ENCODE data around the gene CFLAR.

CFLAR gene

GRCh38 chr2:201194097-201194496, 78.1 kb downstream of the CFLAR start:
- H3K4me3 ChIP-seq (ENCODE audit: low read length): no peak overlapping the region
- no peaks in the 10 kb centered on the region for H3K9me3 ChIP-seq (replicated peaks; ENCODE audit: low read length)
- no peak overlapping the region for H3K9ac ChIP-seq (ENCODE audit: low read depth, low read length)
- no peaks in the 10 kb centered on the region for H3K36me3 ChIP-seq (ENCODE audit: insufficient read depth, low read length)
- H3K4me1 ChIP-seq (ENCODE audit: control insufficient read depth, insufficient read depth, low read length): no peaks in the 10 kb centered on the region
- H3K4me2 ChIP-seq (ENCODE audit: low read length): no peak overlapping the region
- peaks cover 3% of the 10 kb centered on the region for H3K27me3 ChIP-seq (ENCODE audit: control insufficient read depth, insufficient read depth, low read length)

GRCh38 chr2:201195331-201195730, 79.4 kb downstream of the CFLAR start:
- no peaks in the 10 kb centered on the region for H3K4me1 ChIP-seq (ENCODE audit: control insufficient read depth, insufficient read depth, low read length)
- H3K4me3 ChIP-seq (ENCODE audit: low read length): no peak overlapping the region
- H3K36me3 ChIP-seq (ENCODE audit: insufficient read depth, low read length): no peaks in the 10 kb centered on the region
- H3K9me3 ChIP-seq (replicated peaks; ENCODE audit: low read length): no peaks in the 10 kb centered on the region
- H3K27me3 ChIP-seq (ENCODE audit: control insufficient read depth, insufficient read depth, low read length): peaks cover 3% of the 10 kb centered on the region
- H3K9ac ChIP-seq (ENCODE audit: low read depth, low read length): no peak overlapping the region
- H3K4me2 ChIP-seq (ENCODE audit: low read length): no peak overlapping the region

DNA sequence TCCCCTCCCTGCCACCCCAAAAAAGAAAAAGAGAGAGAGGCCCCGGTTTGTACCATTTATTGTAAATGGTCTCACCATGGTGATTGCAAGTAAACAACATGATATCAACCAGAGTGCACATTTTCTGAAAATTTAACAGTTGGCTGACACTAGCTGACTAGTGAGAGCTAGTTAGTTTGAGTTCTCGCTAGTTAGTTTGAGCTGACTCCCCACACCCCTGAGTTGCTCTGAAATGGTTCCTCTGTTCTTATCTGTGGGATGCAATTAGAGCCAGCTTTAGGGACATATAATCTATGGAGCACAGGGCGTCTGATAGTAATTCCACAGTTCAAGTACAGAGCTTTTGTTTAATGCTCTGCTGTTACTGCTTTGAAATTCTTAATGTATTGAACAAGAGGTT, 80.0 kb downstream of the CFLAR start:
- Histone ChIP-seq H3K4me1 (ENCODE audit: control insufficient read depth, insufficient read depth, low read length) (no peaks in the 10 kb centered on the region), H3K4me2 (ENCODE audit: low read length) (no peak overlapping the region), H3K27me3 (ENCODE audit: control insufficient read depth, insufficient read depth, low read length) (peaks cover 3% of the 10 kb centered on the region), H3K4me3 (ENCODE audit: low read length) (no peak overlapping the region), H3K9ac (ENCODE audit: low read depth, low read length) (no peak overlapping the region), H3K36me3 (ENCODE audit: insufficient read depth, low read length) (no peaks in the 10 kb centered on the region), H3K9me3 (replicated peaks; ENCODE audit: low read length) (no peaks in the 10 kb centered on the region)

DNA sequence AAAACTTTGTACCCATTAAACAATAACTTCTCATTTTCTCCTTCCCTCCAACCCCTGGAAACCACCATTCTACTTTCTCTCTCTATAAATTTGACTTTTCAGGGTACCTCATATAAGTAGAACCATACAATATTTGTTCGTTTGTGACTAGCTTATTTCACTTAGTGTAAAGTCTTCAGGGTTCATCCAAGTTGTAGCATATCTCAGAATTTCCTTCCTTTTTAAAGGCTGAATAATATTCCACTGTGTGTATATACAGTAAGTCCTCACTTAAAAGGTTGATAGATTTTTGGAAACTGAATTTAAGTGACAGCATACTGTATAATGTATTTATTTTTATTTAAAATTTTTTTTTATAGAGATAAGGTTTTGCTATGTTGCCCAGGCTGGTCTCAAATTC, 80.8 kb downstream of the CFLAR start:
- no peak overlapping the region for H3K9ac ChIP-seq (ENCODE audit: low read depth, low read length)
- H3K4me3 ChIP-seq (ENCODE audit: low read length): no peak overlapping the region
- no peak overlapping the region for H3K4me2 ChIP-seq (ENCODE audit: low read length)
- H3K4me1 ChIP-seq (ENCODE audit: control insufficient read depth, insufficient read depth, low read length): no peaks in the 10 kb centered on the region
- no peaks in the 10 kb centered on the region for H3K36me3 ChIP-seq (ENCODE audit: insufficient read depth, low read length)
- no peaks in the 10 kb centered on the region for H3K9me3 ChIP-seq (replicated peaks; ENCODE audit: low read length)
- no peaks in the 10 kb centered on the region for H3K27me3 ChIP-seq (ENCODE audit: control insufficient read depth, insufficient read depth, low read length)

DNA sequence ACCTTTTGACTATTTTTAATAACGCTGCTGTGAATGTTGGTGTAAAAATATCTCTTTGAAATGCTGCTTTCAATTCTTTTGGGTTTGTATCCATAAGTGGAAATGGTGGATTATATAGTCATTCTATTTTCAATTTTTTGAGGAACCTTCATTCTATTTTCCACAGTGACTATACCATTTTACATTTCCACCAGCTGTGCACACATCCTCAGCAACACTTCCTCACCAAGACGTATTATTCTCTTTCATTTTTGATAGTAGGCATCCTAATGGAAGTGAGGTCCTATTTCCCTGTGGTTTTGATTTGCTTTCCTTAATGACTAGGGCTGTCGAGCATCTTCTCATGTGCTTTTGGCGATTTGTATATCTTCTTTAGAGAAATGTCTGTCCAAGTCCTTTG, 81.8 kb downstream of the CFLAR start:
- Histone ChIP-seq H3K4me2 (ENCODE audit: low read length) (no peak overlapping the region), H3K27me3 (ENCODE audit: control insufficient read depth, insufficient read depth, low read length) (no peaks in the 10 kb centered on the region), H3K9ac (ENCODE audit: low read depth, low read length) (no peak overlapping the region), H3K4me1 (ENCODE audit: control insufficient read depth, insufficient read depth, low read length) (no peaks in the 10 kb centered on the region), H3K4me3 (ENCODE audit: low read length) (no peak overlapping the region), H3K9me3 (replicated peaks; ENCODE audit: low read length) (no peaks in the 10 kb centered on the region), H3K36me3 (ENCODE audit: insufficient read depth, low read length) (no peaks in the 10 kb centered on the region)

DNA sequence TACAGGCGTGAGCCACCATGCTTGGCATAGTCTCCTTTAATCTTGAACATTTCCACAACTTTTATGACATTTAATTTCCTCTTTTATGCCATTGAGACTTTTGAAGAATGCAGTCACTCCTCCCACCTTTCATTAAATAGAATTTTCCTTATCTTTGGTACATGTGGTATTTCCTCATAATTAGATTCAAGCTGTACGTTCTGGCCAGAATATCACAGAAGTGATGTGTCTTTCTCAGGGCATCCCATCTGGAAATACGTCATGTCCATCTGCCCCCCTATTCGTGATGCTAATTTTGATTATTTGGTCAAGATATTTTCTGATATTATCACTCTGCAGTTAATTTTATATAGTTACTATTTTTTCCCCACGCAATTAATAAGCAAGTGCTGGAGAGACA, 83.9 kb downstream of the CFLAR start:
- no peak overlapping the region for H3K4me3 ChIP-seq (ENCODE audit: low read length)
- H3K4me2 ChIP-seq (ENCODE audit: low read length): no peak overlapping the region
- peaks cover 9% of the 10 kb centered on the region for H3K27me3 ChIP-seq (ENCODE audit: control insufficient read depth, insufficient read depth, low read length)
- no peaks in the 10 kb centered on the region for H3K36me3 ChIP-seq (ENCODE audit: insufficient read depth, low read length)
- no peak overlapping the region for H3K9ac ChIP-seq (ENCODE audit: low read depth, low read length)
- H3K4me1 ChIP-seq (ENCODE audit: control insufficient read depth, insufficient read depth, low read length): no peaks in the 10 kb centered on the region
- no peaks in the 10 kb centered on the region for H3K9me3 ChIP-seq (replicated peaks; ENCODE audit: low read length)

GRCh38 chr2:201200345-201200744, 84.4 kb downstream of the CFLAR start:
- Histone ChIP-seq H3K27me3 (ENCODE audit: control insufficient read depth, insufficient read depth, low read length) (peaks cover 11% of the 10 kb centered on the region), H3K4me3 (ENCODE audit: low read length) (no peak overlapping the region), H3K9ac (ENCODE audit: low read depth, low read length) (no peak overlapping the region), H3K36me3 (ENCODE audit: insufficient read depth, low read length) (no peaks in the 10 kb centered on the region), H3K4me2 (ENCODE audit: low read length) (no peak overlapping the region), H3K4me1 (ENCODE audit: control insufficient read depth, insufficient read depth, low read length) (no peaks in the 10 kb centered on the region), H3K9me3 (replicated peaks; ENCODE audit: low read length) (no peaks in the 10 kb centered on the region)

GRCh38 chr2:201201371-201201770, 85.4 kb downstream of the CFLAR start:
- Histone ChIP-seq H3K36me3 (ENCODE audit: insufficient read depth, low read length) (no peaks in the 10 kb centered on the region), H3K9ac (ENCODE audit: low read depth, low read length) (no peak overlapping the region), H3K27me3 (ENCODE audit: control insufficient read depth, insufficient read depth, low read length) (peaks cover 11% of the 10 kb centered on the region), H3K9me3 (replicated peaks; ENCODE audit: low read length) (no peaks in the 10 kb centered on the region), H3K4me1 (ENCODE audit: control insufficient read depth, insufficient read depth, low read length) (no peaks in the 10 kb centered on the region), H3K4me3 (ENCODE audit: low read length) (no peak overlapping the region), H3K4me2 (ENCODE audit: low read length) (no peak overlapping the region)

GRCh38 chr2:201203916-201204654, 88.1 kb downstream of the CFLAR start:
- H3K4me1 ChIP-seq (ENCODE audit: control insufficient read depth, insufficient read depth, low read length): no peaks in the 10 kb centered on the region
- H3K9me3 ChIP-seq (replicated peaks; ENCODE audit: low read length): no peaks in the 10 kb centered on the region
- H3K36me3 ChIP-seq (ENCODE audit: insufficient read depth, low read length): no peaks in the 10 kb centered on the region
- no peak overlapping the region for H3K4me2 ChIP-seq (ENCODE audit: low read length)
- peaks cover 11% of the 10 kb centered on the region for H3K27me3 ChIP-seq (ENCODE audit: control insufficient read depth, insufficient read depth, low read length)
- H3K4me3 ChIP-seq (ENCODE audit: low read length): no peak overlapping the region
- H3K9ac ChIP-seq (ENCODE audit: low read depth, low read length): no peak overlapping the region

DNA sequence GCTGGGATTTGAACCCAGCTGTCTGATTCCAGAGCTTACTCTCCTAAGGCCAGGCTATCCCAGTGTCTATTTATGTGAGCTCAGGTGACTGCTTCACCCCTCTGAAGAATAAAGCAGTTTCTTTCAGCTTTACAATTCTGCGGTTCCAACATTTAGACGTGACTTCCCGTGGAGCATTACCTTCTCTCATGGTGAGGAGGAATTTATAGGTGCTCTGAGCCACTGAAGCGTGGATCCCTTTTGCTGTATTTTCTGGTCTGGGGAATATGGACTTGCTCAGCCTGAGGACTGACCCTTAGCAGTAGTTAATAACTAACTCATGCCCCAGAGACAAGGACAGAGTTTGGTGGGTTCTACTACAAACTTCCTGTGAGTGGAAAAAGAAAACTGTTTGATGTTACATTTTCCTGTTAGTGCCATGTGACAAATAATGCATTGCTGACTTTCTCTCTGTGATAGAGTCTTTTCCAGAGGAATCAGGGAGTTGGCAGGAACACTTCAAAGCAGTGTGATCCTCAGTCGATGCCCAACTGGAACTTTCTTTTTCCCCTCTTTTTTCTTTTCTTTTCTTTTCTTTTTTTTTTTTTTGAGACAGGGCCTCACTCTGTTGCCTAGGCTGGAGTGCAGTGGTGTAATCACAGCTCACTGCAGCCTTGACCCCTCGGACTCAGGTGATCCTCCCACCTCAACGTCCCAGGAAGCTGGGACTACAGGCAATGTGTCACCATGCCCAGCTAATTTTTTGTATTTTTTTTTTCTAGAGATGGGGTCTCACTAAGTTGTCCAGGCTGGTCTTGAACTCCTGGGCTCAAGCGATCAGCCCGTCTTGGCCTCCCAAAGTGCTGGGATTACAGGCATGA, 88.9 kb downstream of the CFLAR start:
- H3K4me1 ChIP-seq (ENCODE audit: control insufficient read depth, insufficient read depth, low read length): no peaks in the 10 kb centered on the region
- H3K36me3 ChIP-seq (ENCODE audit: insufficient read depth, low read length): no peaks in the 10 kb centered on the region

GRCh38 chr2:201205515-201205849, 89.5 kb downstream of the CFLAR start:
- Histone ChIP-seq H3K27me3 (ENCODE audit: control insufficient read depth, insufficient read depth, low read length) (peaks cover 16% of the 10 kb centered on the region), H3K4me3 (ENCODE audit: low read length) (no peak overlapping the region), H3K9me3 (replicated peaks; ENCODE audit: low read length) (no peaks in the 10 kb centered on the region), H3K9ac (ENCODE audit: low read depth, low read length) (no peak overlapping the region), H3K36me3 (ENCODE audit: insufficient read depth, low read length) (no peaks in the 10 kb centered on the region), H3K4me1 (ENCODE audit: control insufficient read depth, insufficient read depth, low read length) (no peaks in the 10 kb centered on the region), H3K4me2 (ENCODE audit: low read length) (no peak overlapping the region)

More for the DNA sequence above, 88.9 kb downstream of the CFLAR start:
- Histone ChIP-seq H3K4me2 (ENCODE audit: low read length) (no peak overlapping the region), H3K27me3 (ENCODE audit: control insufficient read depth, insufficient read depth, low read length) (peaks cover 11% of the 10 kb centered on the region), H3K9ac (ENCODE audit: low read depth, low read length) (no peak overlapping the region), H3K4me3 (ENCODE audit: low read length) (no peak overlapping the region), H3K9me3 (replicated peaks; ENCODE audit: low read length) (no peaks in the 10 kb centered on the region)

Data from skeletal muscle satellite cell (primary cell).